Measurements from ENCODE around the gene HEG1. TPM values are rescaled to one million over a fixed set of nuclear protein-coding genes. Genes with fewer than 3 reads are reported as not detected.
A peak's percentile ranks its signal among the peaks of the same experiment; 100 is the strongest.

Gene HEG1
- total and polyA plus RNA-seq, 2 of the 4 experiments (the other 2 are of a cell fraction): 25.6 to 43.4 TPM

- peak overlapping the region; percentile 93 for H3K27ac ChIP-seq (ENCODE audit: insufficient read depth, low read length)
- H4K20me1 ChIP-seq (ENCODE audit: insufficient read depth, low read length): no peaks in the 10 kb centered on the region
- peak overlapping the region; percentile 98 for H2BK20ac ChIP-seq (ENCODE audit: low read depth, low read length)
- H3K36me3 ChIP-seq (ENCODE audit: control insufficient read depth, insufficient read depth, low read length): no peaks in the 10 kb centered on the region
- peak overlapping the region; percentile 96 for H3K18ac ChIP-seq (ENCODE audit: low read depth, low read length)
- peak overlapping the region; percentile 99 for H2BK120ac ChIP-seq (ENCODE audit: low read depth, low read length)
- in situ Hi-C loops (cut with MboI; ENCODE audit: low sequenced_read_pairs) (no loop called here), dilution Hi-C loops (cut with HindIII; ENCODE audit: low sequenced_read_pairs, unreplicated experiment) (no loop called here), intact Hi-C loops (cut with micrococcal nuclease) (loop anchor here (2.0 kb wide), 1 partner anchor 46 kb away; no protein-coding TSS in a partner anchor)
- WGBS, 2 experiments (ENCODE audit: extremely low coverage in 2 of 2, insufficient read length in 1 of 2): 30% methylated on average over 2 of the region's 7 CpGs; no CpG with 5 or more reads in 1 of the 2 experiments
- peak overlapping the region; percentile 98 for H2BK15ac ChIP-seq (ENCODE audit: low read depth, low read length)
- peak overlapping the region; percentile 99 for H3K4ac ChIP-seq (ENCODE audit: low read depth, low read length)
- ChIA-PET POLR2A (ENCODE audit: unreplicated experiment) (interaction anchor here (0.5 to 1.6 kb wide), 7 partner anchors 8 to 67 kb away, joined by 3 to 9 read pairs (median 3); no protein-coding TSS in a partner anchor), CTCF (interaction anchor here (0.6 to 1.0 kb wide), 3 partner anchors 67 to 95 kb away, joined by 3 to 4 read pairs (median 4); no protein-coding TSS in a partner anchor)
- H3K4me2 ChIP-seq (ENCODE audit: low read depth, low read length): peak overlapping the region; percentile 58
- DNase-seq: peak; percentile 97
- H4K5ac ChIP-seq (ENCODE audit: low read depth, low read length): peak overlapping the region; percentile 94
- peak overlapping the region; percentile 92 for H2AK9ac ChIP-seq (replicated peaks; ENCODE audit: low read depth, low read length, poor library complexity)
- H3K56ac ChIP-seq (ENCODE audit: extremely low read depth, insufficient read depth, low read length): peak overlapping the region; percentile 91
- peaks cover 30% of the 10 kb centered on the region for H3K4me1 ChIP-seq (ENCODE audit: control insufficient read depth, insufficient read depth, low read length)
- peak overlapping the region; percentile 73 for H2AFZ ChIP-seq (replicated peaks; ENCODE audit: low read length, poor library complexity)
- peak overlapping the region; percentile 96 for H2BK5ac ChIP-seq (ENCODE audit: low read depth, low read length, poor library complexity, severe bottlenecking)
- peak overlapping the region; percentile 94 for H3K14ac ChIP-seq (replicated peaks; ENCODE audit: low read depth, low read length)
- ATAC-seq (ENCODE audit: low read depth): peak; percentile 86
- H3K9me1 ChIP-seq (ENCODE audit: insufficient read depth, low read length): peaks cover 28% of the 10 kb centered on the region
- H4K8ac ChIP-seq (ENCODE audit: low read depth in 2 of 2, low read length in 2 of 2): peak overlapping the region; percentile 56 to 98
- BruUV-seq (replicated peaks): no TSS peak
- peaks cover 3 to 9% of the 10 kb centered on the region in 2 experiments; a peak in 2 of 4 replicates for H3K79me1 ChIP-seq (ENCODE audit: low read depth in 1 of 2, low read length in 2 of 2)
- no peak overlapping the region for H3K4me3 ChIP-seq (ENCODE audit: insufficient read depth, low read depth, low read length)
- no peaks in the 10 kb centered on the region for H3K27me3 ChIP-seq (ENCODE audit: control insufficient read depth, insufficient read depth, low read length)
- no peaks in the 10 kb centered on the region for H3K9me3 ChIP-seq (ENCODE audit: control insufficient read depth, insufficient read depth, low read length)
- peak overlapping the region; percentile 97 for H3K23ac ChIP-seq (ENCODE audit: low read depth, low read length)
- H2AK5ac ChIP-seq (ENCODE audit: low read depth, low read length): peak overlapping the region; percentile 87
- peak overlapping the region; percentile 98 for H4K91ac ChIP-seq (ENCODE audit: insufficient read depth, low read depth, low read length)
- H3K9ac ChIP-seq (ENCODE audit: low read depth, low read length): peak overlapping the region; percentile 43
- TF ChIP-seq NFE2L2 (IDR thresholded peaks at IDR 0.05; ENCODE audit: low read depth, low read length) (peak; percentile 17; the same call in 1 of the 2 replicates), ELK1 (IDR thresholded peaks at IDR 0.05; ENCODE audit: borderline replicate concordance, low read depth, low read length) (no peak), RAD21 (IDR thresholded peaks at IDR 0.05; ENCODE audit: low read length) (no peak), BHLHE40 (IDR thresholded peaks at IDR 0.05; ENCODE audit: low read depth, low read length) (peak; percentile 40; the same call in 1 of the 2 replicates), POLR2A (IDR thresholded peaks at IDR 0.05; ENCODE audit: low read depth, low read length) (no peak), FOS (IDR thresholded peaks at IDR 0.05; ENCODE audit: low read depth, low read length) (peak; percentile 37; the same call in 1 of the 2 replicates), RFX5 (IDR thresholded peaks at IDR 0.05; ENCODE audit: low read depth, low read length) (no peak), MAZ (IDR thresholded peaks at IDR 0.05; ENCODE audit: borderline replicate concordance, low read depth, low read length) (peak; percentile 52; the same call in 1 of the 2 replicates), CHD1 (IDR thresholded peaks at IDR 0.05; ENCODE audit: low read depth, low read length) (no peak), SMC3 (IDR thresholded peaks at IDR 0.05; ENCODE audit: low read depth, low read length) (no peak), MAFK (IDR thresholded peaks at IDR 0.05; ENCODE audit: low read depth, low read length) (no peak; the same call in 1 of the 2 replicates), CEBPB (IDR thresholded peaks at IDR 0.05; ENCODE audit: low read depth, low read length) (peak; percentile 51; the same call in 1 of the 2 replicates), MXI1 (IDR thresholded peaks at IDR 0.05; ENCODE audit: borderline replicate concordance, low read depth, low read length) (no peak), CTCF (conservative IDR thresholded peaks at IDR 0.05; ENCODE audit: low read depth, low read length) (no peak), RCOR1 (IDR thresholded peaks at IDR 0.05; ENCODE audit: insufficient replicate concordance, low read length) (peak; percentile 43)
Measured at GRCh38 chr3:125062904-125063618, 7.3 kb upstream of the HEG1 start.
